HG03103 (cell line): Measurements from ENCODE around the gene OPCML.
A peak's percentile ranks its signal among the peaks of the same experiment; 100 is the strongest.

Experiments
- ATAC-seq: cut with Tn5 transposase; IDR thresholded peaks from one replicate; pipeline ENCODE4 v1.9.1; 2021; ENCODE audit warnings: low read depth; ENCODE audit not compliant: unreplicated experiment

Gene OPCML

GRCh38 chr11:133531971-133532651 is at the start of gene OPCML:
TSS of gene OPCML (minus strand) at chr11:133532501.
- no peak for ATAC-seq

DNA sequence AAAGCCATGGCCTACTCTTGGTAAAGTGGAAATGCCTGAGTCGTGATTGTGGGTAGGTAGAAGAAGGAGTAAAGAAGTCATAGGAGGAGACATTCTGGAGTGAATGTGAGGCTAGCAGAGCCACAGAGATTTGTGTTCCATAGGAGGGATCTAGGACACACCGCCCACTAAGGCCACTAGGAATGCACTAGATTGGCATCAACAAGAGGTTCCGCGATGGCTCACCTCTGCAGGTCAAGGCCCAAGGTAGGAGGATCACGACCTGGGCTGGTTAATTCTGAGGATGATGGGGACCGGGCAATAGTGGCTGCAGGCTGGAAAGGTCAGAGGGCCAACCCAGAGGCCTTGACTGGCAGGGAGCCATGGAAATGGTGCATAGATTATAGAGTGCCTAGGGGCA is 48.8 kb upstream of the OPCML start:
- ATAC-seq: no peak

DNA sequence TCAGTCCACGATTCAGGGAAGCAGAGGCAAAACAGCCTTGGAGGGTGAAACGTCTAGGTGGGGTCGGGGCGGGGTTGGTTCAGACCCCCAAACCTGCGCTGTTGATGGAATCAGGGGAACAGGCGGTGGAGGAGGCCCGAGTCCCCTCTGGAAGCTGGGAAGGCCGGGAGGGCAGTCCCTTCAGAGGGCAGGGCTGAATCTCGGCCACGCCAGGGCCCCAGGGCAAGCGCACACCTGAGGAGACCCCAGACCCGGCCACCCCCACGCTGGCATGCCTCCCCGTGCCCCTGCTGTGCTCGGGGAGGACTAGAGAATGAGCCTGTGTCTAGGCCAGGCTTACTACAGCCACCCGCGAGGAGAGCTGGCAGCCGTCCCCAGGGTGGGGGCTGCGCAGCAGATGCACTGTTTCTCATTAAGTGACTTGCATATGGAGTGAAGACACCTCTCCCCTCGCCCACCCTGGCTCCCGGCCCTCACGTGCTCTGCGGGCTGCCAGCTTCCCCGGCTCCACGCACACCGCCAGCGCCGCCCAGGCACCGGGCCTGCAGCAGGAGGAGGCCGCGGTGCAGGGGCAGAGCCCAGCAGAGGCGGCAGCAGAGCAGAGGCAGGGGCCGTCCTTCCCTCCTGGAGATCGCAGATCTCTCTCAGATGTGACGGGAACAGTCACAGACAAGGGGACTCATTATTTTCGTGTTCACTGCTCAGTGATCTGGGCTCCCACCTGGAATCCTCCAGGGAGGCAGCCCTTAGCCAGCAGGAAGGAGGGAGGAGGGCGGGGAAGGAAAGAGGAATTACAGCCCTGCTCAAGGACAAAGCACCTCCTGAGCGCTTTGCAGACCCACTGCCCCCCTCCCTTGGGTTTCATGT is 47.1 kb upstream of the OPCML start:
- no peak for ATAC-seq

GRCh38 chr11:133577403-133577802 is 45.1 kb upstream of the OPCML start:
- ATAC-seq: no peak

- no peak for ATAC-seq
These were observed 44.0 kb upstream of the OPCML start for GRCh38 chr11:133576351-133576750.

- ATAC-seq: no peak
These were observed 40.8 kb upstream of the OPCML start for GRCh38 chr11:133573081-133573480.

DNA sequence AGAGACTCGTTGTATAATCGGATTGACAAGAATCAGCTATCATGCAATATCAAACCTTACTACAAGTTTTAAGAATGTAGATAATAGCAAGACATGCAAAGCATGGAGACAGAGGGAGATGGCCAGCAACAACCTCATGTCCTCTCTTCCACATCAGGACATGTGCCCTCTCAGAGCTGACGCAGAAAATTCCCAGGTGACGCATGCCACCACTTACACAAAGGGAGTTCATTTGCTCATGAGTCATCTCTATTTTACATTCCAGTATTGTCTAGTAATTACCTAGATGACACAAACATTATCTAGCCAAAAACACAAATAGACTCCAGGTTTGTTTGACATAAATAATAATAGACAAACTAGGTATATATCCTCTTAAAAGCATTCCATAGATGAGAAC is 38.1 kb upstream of the OPCML start:
- no peak for ATAC-seq

DNA sequence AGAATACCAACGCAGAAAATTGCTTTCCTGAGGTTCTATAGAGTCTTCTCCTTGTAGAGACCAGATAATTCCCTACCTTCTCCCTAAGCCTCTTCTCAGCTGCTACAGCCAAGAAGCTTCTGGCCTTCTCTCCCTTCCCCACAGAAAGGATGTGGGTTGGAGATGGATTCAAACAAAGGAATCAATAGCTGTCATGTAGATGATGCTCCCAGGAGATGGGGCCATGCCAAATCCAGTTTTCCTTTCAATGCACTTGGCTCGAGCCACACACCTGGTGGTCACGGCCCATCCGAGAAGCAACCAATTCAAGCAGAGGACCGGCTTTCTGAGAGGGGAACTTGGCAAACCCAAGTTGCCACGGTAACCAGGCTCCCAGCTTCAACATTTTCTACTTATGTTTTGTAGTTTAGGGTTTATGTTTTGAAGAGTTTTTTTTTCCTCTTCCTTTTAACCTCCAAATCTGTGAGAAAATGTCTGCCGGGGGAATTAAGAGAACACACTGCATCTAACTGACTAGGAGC is 31.3 kb upstream of the OPCML start:
- no peak for ATAC-seq

GRCh38 chr11:133560472-133560855 is 28.2 kb upstream of the OPCML start:
- no peak for ATAC-seq

DNA sequence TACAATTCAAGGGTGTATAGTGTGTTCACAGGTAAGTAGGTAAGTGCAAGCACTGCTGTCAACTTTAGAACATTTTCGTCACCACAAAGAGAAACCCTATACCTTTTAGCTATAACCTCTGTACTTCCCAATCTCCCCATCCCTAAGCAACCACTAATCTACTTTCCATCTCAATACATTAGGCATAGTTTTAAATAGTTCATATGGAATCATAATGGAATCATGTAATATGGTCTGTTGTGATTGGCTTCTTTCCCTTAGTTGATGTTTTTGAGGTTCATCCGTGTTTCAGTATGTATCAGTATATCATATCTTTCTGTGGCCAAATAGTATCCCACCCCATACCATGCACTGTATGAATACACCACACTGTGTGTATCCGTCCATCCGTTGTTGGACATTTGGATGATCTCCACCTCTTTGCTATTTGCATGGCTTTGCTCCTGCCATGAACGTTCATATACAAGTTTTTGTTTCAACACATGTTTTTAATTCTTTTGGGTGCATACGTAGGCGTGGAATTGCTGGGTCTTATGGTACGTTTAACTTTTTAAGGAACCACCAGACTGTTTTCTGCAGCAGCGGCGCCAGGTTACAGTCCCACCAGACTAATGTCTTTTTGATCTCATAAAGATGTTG is 27.7 kb upstream of the OPCML start:
- no peak for ATAC-seq

- ATAC-seq: no peak
These were observed 27.1 kb upstream of the OPCML start for GRCh38 chr11:133559382-133559781.

DNA sequence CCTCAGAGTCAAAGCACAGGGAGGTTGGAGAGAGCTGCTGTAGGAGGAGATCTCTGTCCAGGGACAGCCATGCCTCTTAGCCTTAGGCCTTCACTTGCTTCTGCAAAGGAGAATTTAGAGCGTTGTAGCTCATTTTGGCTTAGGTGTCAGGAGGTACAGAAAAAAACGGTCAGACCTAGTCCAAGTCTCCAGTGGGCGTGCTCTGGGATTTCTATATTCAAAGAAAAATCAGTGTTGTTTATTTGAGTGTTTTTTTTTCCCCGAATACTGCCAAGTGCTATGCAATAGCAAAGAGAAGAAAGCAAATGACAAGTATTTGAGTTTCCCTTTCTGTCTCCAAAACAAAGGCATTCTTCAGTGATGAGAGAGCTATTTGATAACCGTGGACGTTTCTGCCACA is 22.7 kb upstream of the OPCML start:
- no peak for ATAC-seq

DNA sequence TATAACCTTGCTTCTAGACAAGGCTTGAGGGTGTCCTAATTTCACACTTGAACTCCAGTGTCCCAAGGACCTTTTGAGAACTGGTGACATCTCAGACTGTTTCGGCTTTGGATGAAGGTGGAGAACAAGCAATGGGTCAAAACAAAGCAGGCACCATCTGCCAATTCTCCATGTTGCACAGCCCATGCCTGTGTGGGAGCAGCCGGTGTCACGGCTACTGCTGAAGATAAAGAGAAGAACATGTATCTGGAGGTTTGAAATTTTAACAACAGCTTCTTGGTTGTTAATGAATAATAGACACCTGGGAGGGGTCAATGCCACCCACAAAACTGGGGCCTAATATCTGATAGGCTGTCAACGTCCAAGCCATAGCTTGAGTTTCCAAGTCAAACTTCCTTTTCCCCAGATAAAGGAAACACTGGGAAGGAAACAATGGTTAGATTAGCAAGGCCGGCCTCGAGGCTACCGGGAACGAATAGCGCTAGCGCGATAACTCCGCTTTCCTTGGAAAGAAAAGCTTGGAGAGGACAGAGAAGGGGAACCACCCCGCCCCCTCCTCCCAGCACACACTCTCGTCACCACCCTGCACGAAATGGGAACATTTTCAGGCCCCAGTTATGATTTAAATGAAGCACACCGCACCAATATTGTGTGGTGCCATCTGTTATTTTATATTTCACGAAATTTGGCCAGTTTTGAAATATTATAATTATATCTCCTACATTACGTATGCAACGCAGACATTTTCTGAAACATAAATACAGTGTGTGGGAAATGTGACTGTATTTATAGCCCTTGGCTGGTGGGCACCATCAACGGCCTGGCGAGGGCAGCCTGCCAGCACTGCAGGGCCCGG is 21.8 kb upstream of the OPCML start:
- no peak for ATAC-seq

DNA sequence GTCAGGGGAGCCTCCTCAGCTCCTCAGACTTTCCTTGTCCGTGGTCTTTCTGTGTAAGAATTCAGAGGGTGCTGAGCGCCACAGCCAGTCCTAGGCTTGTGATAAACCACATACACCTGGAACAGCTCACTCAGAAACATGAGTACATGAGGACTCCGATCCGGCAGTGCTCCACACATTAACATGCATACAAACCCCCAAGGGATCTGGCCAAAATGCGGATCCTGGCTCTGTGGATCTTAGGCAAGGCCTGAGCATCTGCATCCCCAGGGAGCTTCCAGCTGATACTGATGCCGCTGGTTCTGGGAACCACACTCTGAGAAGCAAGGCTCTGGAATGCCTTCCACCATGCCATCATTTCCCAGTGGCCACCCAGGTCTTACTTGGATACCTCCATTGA is 20.6 kb upstream of the OPCML start:
- ATAC-seq: no peak

DNA sequence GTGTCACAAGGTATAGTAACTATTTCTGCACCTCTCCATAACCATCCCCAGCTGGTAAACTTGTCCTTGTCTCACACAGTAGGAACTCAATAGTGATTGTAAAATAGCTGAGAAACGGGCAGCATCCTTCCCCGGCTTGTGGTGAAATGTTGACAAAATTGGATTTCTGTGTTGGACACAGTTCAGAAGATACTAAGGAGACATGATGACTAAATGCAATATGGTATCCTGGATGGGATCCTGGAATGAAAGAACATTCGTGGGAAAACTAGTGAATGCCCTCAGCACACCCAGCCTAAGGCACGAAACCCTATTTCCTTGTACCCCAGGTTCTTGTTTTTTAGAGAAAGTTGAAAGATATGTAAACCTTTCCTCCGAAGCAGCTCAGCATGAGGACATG is 18.8 kb upstream of the OPCML start:
- no peak for ATAC-seq

DNA sequence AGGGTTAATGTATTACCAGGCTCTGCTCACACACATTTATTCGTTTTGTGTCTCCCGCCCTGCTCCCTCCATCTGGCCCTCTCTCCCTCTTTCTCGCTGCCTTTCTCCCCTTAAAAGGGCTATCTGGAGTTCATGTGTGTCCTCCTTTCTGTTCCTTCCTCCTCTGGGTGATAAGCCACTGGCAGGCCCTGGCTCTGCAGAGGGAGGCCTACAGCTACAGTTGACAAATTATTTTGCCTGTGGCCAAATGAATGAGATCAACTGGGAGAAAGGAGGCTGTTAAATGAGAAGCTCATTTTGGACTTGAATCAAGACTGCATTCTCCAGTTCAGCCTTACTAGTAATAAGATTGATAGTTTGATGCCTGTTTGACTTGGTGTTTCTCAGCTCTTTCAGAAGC is 17.5 kb upstream of the OPCML start:
- no peak for ATAC-seq

DNA sequence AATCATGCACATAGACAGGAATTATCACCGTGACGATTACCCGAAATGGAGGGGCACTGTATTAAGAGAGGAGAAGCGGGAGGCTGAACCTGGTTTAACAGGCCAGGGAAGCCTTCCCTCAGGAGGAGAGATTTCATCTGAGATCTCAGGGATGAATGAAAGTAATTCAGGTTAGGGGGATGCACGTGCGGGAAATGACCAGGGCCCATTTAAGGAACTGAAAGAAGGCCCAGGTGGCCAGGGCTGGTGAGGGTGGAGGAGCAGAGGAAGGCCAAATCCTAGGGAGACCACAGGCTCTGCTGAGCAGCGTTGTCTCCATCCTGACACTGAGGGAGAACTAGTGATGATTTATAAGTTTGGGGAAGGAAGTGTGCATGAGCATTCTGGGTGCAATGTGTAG is 16.3 kb upstream of the OPCML start:
- no peak for ATAC-seq

- ATAC-seq: no peak
These were observed 15.7 kb upstream of the OPCML start for GRCh38 chr11:133547808-133548494.

GRCh38 chr11:133545199-133545803 is 13.0 kb upstream of the OPCML start:
- ATAC-seq: peak; percentile 57

GRCh38 chr11:133541720-133542095 is 9.4 kb upstream of the OPCML start:
- ATAC-seq: no peak
